GM12872 (cell line): ENCODE results near the gene CEP350.

Source experiments
- CTCF ChIP-seq: IDR thresholded peaks from 3 replicates; pipeline ENCODE4 v1.5.1; 2011; ENCODE audit warnings: low read depth, mild to moderate bottlenecking, low read length, moderate library complexity; ENCODE audit not compliant: insufficient read depth

Gene CEP350

GRCh38 chr1:180158149-180159147 lies 203.8 kb downstream of the CEP350 start:
- no peak for TF ChIP-seq CTCF

- no peak for TF ChIP-seq CTCF
Observed at GRCh38 chr1:180160357-180160756, 205.7 kb downstream of the CEP350 start.

- no peak for TF ChIP-seq CTCF
Observed at GRCh38 chr1:180163041-180163440, 208.4 kb downstream of the CEP350 start.
